NB4 (cell line): ENCODE measurements around the gene PTPRG.

Experiments used
- DNase-seq: peaks from one replicate; pipeline ENCODE4 v3.0.0; 2010; ENCODE audit warnings: low read depth
- H3K4me3 ChIP-seq: one replicate; pipeline ENCODE4 v1.5.1; 2011; ENCODE audit warnings: mild to moderate bottlenecking, low read depth, low read length, moderate library complexity
- CTCF ChIP-seq: IDR thresholded peaks from one replicate; pipeline ENCODE4 v1.5.1; 2012; ENCODE audit warnings: low read depth, low read length
- MYC ChIP-seq: IDR thresholded peaks from 2 replicates; pipeline ENCODE4 v1.6.1; 2011; ENCODE audit warnings: low read depth, low read length
- POLR2A ChIP-seq: IDR thresholded peaks from 2 replicates; pipeline ENCODE4 v1.6.1; 2011; ENCODE audit warnings: mild to moderate bottlenecking; ENCODE audit not compliant: insufficient read length; ENCODE audit errors: extremely low read depth
- TF ChIP-seq, protein P1 (sequence below): IDR thresholded peaks from 2 replicates; pipeline ENCODE4 v1.6.1; 2011; ENCODE audit warnings: low read depth, low read length

PTPRG gene

DNA sequence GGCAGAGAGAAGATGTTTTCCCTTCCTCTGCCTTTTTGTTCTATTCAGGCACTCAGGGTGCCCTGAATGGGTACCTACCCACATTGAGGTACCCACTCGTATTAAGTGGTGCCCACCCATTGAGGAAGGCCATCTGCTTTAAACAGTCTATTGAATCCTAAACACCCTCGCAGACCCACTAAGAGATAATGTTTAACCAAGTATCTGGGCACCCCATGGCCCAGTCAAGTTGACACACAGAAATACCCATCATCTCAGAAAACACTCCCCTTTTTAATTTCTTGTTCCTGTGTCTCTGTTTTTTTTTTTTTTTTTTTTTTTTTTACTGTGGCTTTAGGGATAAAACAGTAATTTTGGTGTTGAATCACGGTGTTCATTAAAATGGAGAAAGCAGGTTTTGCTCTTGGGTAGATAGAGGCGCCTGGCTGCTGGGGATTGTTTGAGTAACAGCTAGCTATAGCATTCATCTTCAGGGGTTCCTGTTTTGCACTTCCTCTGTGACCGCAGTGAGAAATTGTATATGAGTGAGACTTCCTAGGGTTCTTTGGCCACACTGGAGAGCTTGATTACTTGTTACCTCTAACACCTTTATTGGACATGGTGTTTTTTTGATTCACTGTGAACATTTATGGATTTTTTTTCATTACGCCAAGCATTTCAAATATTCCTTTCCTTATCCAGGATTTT, 259.1 kb downstream of the PTPRG start:
- no peak for TF ChIP-seq POLR2A
- no peak for TF ChIP-seq MYC
- TF ChIP-seq, protein P1, sequence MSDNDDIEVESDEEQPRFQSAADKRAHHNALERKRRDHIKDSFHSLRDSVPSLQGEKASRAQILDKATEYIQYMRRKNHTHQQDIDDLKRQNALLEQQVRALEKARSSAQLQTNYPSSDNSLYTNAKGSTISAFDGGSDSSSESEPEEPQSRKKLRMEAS = no peak
- DNase-seq = peak; percentile 22
- no peak overlapping the region for H3K4me3 ChIP-seq

GRCh38 chr3:61821823-61822251, 260.5 kb downstream of the PTPRG start:
- TF ChIP-seq CTCF (no peak), MYC (no peak), POLR2A (no peak)
- TF ChIP-seq, protein P1 = no peak
- no peak for DNase-seq
- H3K4me3 ChIP-seq = no peak overlapping the region

GRCh38 chr3:61822588-61822987, 261.2 kb downstream of the PTPRG start:
- TF ChIP-seq CTCF (no peak), MYC (no peak)
- TF ChIP-seq, protein P1 = no peak
- no peak for DNase-seq
- H3K4me3 ChIP-seq = no peak overlapping the region

- TF ChIP-seq POLR2A = no peak
- no peak for TF ChIP-seq MYC
- TF ChIP-seq, protein P1 = no peak
- TF ChIP-seq CTCF = no peak
- H3K4me3 ChIP-seq = no peak overlapping the region
- no peak for DNase-seq
Observed at GRCh38 chr3:61824553-61825135, 263.3 kb downstream of the PTPRG start.

- H3K4me3 ChIP-seq = no peak overlapping the region
- DNase-seq = no peak
- TF ChIP-seq MYC (no peak), POLR2A (no peak), CTCF (no peak)
- TF ChIP-seq, protein P1 = no peak
Observed at GRCh38 chr3:61826161-61826560, 264.8 kb downstream of the PTPRG start.

- DNase-seq = no peak
- H3K4me3 ChIP-seq = no peak overlapping the region
- TF ChIP-seq MYC (no peak), POLR2A (no peak), CTCF (no peak)
- TF ChIP-seq, protein P1 = no peak
Observed at GRCh38 chr3:61828184-61828874, 267.0 kb downstream of the PTPRG start.
